HG03520 (cell line): Measurements from ENCODE around the gene RHOD.

Experiments used
- ATAC-seq: cut with Tn5 transposase; IDR thresholded peaks from one replicate; pipeline ENCODE4 v1.9.1; 2021; ENCODE audit warnings: mild to moderate bottlenecking, moderate library complexity; ENCODE audit not compliant: unreplicated experiment

Gene RHOD

GRCh38 chr11:67058506-67058905 lies 1.9 kb downstream of the RHOD start:
- ATAC-seq = no peak

DNA sequence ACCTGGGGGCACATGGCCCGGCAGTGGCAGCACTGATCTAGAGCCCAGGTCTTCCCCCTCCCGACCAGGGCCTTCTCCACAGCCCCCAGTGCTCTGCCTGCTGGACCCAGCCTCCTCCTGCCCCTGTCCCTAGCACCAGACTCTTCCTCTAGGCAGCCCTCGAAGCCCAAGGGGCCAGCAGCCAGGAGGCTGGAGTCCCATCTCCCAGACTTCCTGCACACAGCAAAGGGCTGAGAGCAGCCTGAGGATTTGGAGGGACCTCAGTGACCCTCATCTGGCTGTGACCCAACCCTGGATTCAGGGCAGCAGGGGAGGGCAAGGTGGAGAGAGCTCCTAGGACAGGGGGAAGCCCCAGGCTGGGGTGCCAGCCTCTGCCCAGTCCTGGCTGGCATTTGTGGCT lies 3.0 kb downstream of the RHOD start:
- no peak for ATAC-seq

- ATAC-seq = no peak
These were observed 3.5 kb downstream of the RHOD start for GRCh38 chr11:67060111-67060522.

DNA sequence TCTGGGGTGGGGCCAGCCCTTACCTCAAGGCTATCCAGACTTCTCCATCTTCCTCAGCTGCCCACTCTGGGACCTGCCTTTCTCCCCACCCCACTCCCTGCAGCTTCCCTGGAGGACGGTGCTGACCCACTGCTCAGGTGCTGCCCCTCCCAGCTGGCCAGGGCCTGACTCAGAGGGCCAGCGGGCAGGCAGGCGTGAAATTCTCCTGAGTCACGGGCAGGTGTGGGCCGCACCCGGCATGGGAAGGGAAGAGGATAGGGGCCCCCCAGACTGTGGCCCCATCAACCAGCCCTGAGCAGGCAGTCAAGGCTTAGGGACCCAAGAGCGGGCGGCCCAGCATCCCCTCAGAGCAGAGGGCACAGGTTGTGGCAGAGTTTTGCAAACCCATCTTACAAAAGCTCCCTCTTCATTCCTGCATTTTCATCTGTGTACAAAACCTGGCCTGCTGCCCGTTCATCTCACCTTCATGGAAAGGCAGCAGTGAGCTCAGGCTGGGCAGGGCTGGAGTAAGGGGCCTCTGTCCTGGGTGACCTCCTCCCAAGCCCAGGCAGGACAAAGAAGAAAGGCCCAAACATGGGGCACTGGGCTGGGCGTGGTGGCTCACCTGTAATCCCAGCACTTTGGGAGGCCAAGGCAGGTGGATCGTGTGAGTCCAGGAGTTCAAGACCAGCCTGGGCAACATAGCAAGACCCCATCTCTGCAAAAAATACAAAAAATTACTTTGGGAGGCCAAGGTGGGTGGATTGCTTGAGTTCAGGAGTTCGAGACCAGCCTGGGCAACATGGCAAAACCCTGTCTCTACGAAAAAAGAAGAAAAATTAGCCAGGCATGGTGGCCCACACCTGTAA lies 6.1 kb downstream of the RHOD start:
- ATAC-seq = no peak

DNA sequence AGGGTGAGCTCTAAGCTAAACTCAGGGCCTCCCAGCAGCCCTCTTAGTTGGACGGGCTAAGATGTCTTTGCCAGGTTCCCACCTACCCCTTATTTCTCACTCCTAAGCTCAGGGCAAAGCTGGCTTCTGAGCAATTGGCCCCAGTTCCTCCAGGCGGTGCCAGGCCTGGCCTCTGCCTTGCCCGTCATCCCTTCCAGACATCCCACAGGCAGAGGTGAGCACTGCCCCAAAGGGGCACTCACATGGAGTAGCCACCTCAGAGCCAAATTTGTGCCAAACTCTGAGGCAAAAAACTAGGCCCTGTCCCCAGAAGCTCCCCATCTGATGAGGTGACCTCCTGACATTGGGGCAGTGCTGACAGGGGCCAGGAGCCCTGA lies 9.7 kb downstream of the RHOD start:
- ATAC-seq = no peak

GRCh38 chr11:67071420-67072284 lies 15.0 kb downstream of the RHOD start:
- no peak for ATAC-seq

DNA sequence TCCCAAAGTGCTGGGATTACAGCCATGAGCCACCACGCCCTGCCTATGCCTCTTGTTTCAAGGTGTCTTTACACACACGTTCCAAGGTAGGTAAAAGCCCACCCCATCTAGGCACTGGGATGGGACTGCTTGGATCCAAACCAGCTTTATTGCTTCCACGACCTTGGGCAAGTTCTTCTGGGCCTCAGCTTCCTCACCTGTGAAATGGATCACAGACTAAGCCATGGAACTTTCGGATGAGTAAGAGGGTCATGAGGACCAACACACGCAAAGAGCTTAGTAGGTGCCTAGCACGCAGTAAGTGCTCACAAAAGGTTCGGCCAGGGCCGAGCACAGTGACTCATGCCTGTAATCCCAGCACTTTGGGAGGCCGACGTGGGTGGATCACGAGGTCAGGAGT lies 15.6 kb downstream of the RHOD start:
- no peak for ATAC-seq

- no peak for ATAC-seq
These were observed 17.3 kb downstream of the RHOD start for GRCh38 chr11:67073908-67074307.

DNA sequence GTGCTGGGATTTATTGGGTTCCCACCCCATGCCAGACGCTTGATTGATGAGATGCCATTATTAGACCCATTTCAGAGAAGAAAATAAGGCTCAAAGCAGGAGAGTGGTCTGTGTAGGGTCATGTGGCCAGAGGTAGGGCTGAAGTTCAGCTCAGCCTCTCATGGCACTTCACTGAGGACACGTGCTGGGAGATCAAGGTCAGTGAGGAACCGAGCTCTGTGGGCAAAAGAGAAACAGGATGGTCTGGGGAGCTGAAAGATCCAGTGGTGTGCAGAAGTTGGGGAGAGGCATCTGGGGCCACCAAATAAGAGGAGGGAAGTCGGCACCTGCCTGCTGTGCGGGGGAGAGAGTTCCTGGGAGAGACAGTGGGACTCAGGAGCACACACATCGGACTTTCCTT lies 19.6 kb downstream of the RHOD start:
- no peak for ATAC-seq

- no peak for ATAC-seq
These were observed 22.5 kb downstream of the RHOD start for GRCh38 chr11:67079065-67079705.

GRCh38 chr11:67082071-67082791 lies 25.6 kb downstream of the RHOD start:
- ATAC-seq = no peak

DNA sequence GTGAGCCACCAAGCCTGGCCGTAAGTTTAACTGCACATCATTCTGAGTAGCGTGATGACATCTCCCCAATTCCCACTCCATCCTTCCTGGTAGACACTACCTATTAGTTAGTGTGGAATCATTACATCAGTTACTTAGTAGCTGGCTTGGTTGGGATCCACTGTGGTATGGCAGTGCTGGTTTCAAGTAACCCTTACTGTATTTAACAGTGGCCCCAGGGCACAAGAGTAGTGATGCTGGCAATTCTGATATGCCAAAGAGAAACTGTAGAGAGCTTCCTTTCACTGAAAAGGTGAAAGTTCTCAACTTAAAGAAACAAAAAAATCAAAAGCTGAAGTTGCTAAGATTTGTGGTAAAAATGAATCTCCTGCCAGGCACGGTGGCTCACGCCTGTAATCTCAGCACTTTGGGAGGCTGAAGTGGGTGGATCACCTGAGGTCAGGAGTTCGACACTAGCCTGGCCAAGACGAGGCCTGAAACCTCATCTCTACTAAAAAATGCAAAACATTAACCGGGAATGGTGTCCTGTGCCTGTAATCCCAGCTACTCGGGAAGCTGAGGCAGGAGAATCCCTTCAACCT lies 27.2 kb downstream of the RHOD start:
- ATAC-seq = no peak

DNA sequence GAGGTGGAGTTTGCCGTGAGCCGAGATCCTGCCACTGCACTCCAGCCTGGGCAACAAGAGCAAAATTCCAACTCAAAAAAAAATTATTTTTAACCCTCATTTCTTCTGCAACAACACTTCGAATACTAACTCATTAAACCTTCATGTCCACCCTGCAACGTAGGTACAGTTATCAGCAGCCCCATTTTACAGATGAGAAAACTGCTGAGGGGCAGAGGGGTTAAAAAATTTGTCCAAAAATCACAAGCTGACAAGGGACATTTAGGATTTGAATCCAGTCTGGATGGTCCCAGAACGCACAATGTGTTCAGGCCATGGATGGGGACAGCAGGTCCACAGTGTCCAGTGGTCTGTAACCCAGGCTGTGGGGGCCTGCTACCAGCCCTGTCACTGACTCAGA lies 29.0 kb downstream of the RHOD start:
- ATAC-seq = no peak

DNA sequence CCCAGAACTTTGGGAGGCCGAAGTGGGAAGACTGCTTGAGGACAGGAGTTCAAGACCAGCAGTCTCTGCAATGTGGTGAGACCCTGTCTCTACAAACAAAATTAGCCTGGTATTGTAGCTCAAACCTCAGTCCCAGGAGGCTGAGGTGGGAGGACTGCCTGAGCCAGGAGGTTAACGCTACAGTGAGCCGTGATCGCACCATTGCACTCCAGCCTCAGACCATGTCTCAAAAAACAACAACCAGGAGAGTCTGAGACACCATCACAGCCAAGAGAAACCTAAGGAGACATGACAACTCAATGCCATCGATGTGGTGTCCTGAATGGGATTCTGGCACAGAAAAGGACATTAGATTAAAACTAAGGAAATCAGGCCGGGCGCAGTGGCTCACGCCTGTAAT lies 34.1 kb downstream of the RHOD start:
- no peak for ATAC-seq

DNA sequence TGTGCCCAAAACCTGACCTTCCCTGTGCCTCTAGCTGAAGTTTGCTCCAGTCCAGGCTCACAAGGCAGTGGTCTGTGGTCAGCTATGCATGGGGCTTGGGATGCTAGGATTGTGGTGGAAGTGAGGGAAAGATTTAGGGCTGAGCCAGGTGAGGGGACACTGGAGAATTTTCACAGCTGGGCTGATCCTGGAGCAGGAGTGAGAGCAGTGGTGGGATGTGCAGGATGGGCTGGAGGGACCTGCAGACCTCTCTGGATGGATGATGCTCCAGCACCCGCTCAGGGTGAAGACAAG lies 38.5 kb downstream of the RHOD start:
- ATAC-seq = no peak

GRCh38 chr11:67098799-67099429 lies 42.3 kb downstream of the RHOD start:
- no peak for ATAC-seq

GRCh38 chr11:67099831-67100324 lies 43.2 kb downstream of the RHOD start:
- no peak for ATAC-seq

GRCh38 chr11:67102664-67103063 lies 46.0 kb downstream of the RHOD start:
- ATAC-seq = no peak

DNA sequence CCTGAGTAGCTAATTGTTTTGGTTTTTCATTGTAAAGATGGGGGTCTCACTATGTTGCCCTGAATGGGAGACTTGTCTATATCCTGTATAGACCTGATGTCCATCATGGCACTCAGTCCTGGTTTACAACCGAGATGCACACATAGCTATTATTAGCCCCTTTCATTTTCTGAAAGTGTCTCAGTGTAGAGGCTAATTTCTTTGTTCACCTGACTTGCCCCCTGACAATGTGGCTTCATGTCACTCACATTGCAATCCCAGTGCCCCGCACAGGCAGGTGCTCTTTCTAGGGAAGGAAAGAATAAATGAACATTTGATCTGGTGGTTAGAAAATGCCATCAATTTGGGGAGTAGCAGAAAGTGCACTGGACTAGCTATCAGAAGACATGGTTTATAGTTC lies 49.3 kb downstream of the RHOD start:
- ATAC-seq = no peak

- ATAC-seq = no peak
These were observed 54.6 kb downstream of the RHOD start for GRCh38 chr11:67111261-67111660.
